NCI-H146 (cell line): Measurements from ENCODE around the gene GCNA.

ENCODE experiments used
- DNase-seq: peaks from one replicate; lab custom pipeline; 2025; lab: John Stamatoyannopoulos, UW

GCNA gene, protein sequence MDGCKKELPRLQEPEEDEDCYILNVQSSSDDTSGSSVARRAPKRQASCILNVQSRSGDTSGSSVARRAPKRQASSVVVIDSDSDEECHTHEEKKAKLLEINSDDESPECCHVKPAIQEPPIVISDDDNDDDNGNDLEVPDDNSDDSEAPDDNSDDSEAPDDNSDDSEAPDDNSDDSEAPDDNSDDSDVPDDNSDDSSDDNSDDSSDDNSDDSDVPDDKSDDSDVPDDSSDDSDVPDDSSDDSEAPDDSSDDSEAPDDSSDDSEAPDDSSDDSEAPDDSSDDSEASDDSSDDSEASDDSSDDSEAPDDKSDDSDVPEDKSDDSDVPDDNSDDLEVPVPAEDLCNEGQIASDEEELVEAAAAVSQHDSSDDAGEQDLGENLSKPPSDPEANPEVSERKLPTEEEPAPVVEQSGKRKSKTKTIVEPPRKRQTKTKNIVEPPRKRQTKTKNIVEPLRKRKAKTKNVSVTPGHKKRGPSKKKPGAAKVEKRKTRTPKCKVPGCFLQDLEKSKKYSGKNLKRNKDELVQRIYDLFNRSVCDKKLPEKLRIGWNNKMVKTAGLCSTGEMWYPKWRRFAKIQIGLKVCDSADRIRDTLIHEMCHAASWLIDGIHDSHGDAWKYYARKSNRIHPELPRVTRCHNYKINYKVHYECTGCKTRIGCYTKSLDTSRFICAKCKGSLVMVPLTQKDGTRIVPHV

GRCh38 chrX:71578253-71579135, at the start of gene GCNA:
Gene GCNA, plus strand, starts transcription at chrX:71578437. Its CDS starts 2,385 bp downstream, at chrX:71580822.
- no peak for DNase-seq

GRCh38 chrX:71532078-71532752, 46.0 kb upstream of the GCNA start:
- peak; percentile 46 for DNase-seq

DNA sequence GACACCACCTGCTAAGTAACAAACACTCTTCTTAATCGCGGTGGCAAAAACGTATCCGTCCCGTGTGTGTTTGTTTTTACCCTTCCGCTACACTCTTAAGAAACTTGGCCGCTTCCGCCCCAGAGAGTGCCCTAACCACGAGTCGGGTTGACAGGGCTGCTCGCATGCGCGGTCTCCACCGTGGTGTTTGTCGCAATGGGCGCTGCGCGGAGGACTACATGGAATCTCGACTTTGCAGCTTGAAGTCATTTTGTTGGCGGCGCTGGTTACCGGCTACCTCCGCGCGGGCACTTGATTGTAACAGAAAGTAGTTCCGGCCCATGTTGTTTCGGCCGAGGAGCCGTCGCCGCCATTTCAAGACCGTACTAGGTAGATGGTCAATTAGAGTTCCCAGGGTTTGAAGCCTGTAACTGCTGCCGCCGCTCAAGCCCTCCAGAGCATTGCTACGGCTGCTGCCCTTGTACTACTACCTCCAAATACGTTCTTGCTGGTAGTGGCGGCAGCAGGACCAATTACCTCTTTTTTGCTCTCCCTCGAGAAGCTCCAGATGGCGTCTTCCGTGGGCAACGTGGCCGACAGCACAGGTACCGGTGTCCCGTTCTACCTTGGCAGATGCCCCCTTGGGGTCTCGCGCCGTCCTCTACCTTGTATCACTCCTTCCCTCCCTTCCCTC, 45.3 kb upstream of the GCNA start, which contains the start of gene OGT:
TSS of gene OGT (plus strand) at position 352 of the 673 bp plus-strand sequence. CDS start at position 548, 196 bp downstream.
- DNase-seq, result peak; percentile 94

DNA sequence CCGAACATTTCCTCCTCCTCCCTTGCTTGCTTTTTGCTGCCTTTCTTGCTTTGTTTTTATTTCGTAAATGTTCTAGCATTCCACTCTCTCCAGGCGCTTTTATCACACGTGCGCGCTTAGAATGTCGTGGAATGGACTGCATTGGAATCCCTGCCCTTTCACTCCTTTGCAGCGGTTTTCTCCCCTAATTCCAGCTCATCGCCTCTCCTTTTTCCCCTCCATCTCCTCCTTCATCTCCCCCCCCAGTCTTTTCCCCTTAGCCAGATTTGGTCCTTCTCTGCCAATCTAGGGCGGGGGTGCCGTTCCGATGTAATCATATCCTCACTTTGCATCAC, 44.8 kb upstream of the GCNA start:
- DNase-seq, result no peak

DNA sequence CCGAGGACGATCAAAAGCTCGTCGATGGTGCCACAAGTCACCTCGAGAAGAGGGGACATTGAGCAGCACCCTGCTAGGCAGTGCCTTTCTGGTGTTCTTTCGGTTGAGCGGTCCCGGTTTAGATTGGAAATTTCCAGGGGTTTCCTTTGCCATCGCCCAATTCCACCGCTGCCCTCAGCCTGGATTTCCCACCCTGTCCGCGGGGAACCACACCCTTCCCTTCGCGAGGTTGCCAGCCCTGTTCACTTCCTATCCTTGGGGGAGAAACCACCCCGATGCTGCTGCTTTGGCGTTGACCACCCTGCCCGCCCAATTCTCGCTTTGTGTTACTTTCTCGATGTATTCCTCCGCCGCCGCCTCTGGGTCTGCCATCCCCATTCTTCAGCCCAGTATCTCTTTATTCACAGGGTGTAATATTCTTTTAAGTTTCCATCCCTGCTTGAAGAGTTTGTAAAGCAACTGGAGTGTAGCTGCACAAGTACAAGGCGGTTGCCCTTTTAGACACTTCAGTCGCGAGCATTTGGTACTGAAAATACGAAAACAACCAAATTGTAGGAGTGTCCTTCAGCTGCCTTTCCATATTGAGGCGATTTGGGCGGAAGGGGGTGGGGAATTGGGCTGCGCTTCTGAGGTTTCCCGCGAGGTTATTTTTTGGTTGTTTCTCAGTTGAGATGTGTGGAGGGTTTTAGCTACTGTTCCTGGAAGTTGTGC, 44.2 kb upstream of the GCNA start:
- DNase-seq, result peak; percentile 55

- DNase-seq, result no peak
Measured at GRCh38 chrX:71534773-71535544, 43.3 kb upstream of the GCNA start.

- DNase-seq, result no peak
Measured at GRCh38 chrX:71536285-71536684, 42.0 kb upstream of the GCNA start.

- DNase-seq, result no peak
Measured at GRCh38 chrX:71537743-71538142, 40.5 kb upstream of the GCNA start.

- no peak for DNase-seq
Measured at GRCh38 chrX:71540801-71541200, 37.4 kb upstream of the GCNA start.

- DNase-seq, result no peak
Measured at GRCh38 chrX:71541210-71542022, 36.8 kb upstream of the GCNA start.

DNA sequence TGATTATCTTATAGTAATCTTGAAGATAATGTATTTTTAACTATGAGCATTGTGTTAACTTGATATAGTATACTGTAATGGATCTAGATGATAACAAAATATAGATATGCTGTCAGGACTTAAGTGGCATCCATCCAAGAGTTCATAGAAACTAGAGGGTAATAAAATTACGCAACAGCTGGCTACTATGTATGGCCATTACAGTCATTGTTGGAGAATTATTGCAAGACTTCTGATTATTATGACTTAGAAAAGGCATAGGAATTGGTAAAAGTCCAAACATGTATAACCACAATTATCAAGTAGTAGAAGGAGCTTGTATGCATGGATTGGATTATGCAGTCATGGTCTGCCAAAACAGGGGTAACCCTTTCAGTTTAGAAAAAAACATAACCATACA, 35.8 kb upstream of the GCNA start:
- no peak for DNase-seq

- no peak for DNase-seq
Measured at GRCh38 chrX:71542825-71543224, 35.4 kb upstream of the GCNA start.

- peak; percentile 72 for DNase-seq
Measured at GRCh38 chrX:71543316-71543715, 34.9 kb upstream of the GCNA start.

DNA sequence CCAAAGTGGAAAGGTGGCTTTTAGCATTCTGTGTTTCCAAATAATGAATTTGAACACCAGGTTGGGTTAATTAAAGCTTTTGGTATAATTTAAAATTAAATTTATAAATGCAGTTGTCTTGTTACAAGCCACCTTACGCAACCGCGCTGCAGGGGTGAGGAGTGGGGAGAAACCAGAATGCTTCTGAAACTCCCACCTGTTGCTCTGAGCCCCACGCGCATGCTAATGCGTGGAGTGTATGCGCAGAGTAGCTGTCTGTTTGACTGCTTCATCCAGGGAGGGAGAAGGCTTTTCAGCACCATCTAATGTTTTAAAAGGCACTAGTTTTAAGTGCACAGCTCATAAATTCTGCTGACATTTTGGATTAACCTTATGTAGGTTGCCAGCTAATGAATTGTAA, 32.9 kb upstream of the GCNA start:
- peak; percentile 9 for DNase-seq

- no peak for DNase-seq
Measured at GRCh38 chrX:71546879-71547278, 31.4 kb upstream of the GCNA start.

GRCh38 chrX:71547339-71547738, 30.9 kb upstream of the GCNA start:
- no peak for DNase-seq

DNA sequence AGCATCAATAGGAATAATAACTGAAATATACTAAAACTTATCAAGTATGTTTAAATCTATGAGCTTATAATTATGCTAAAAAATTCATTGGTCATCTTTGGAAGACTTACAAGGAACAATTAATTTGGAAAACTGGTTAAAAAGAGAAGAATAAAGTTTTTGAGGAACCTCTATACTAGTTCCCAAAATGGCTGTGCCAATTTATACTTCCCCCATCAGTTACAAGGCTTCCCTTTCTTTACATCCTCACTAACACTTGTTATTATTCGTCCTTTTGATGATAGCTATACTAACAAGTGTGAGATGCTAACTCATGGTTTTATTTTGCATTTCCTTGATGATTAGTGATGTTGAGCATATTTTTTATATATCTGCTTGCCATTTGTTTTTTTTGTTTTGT, 28.3 kb upstream of the GCNA start:
- no peak for DNase-seq

DNA sequence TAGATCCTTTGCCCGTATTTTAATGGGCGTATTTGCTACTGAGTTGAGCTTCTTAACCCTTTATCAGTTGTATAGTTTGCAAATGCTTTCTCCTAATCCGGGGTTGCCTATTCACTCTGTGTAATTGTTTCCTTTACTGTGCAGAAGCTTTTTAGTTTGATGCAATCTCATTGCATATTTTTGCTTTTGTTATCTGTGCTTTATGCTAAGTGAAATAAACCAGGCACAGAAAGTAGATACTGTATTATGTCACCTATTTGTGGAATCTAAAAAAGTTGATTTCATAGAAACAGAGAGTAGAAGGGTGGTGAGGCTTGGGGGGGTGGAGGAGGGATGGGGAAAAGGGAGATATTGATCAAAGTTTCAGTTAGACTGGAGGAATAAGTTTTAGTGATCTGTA, 27.7 kb upstream of the GCNA start:
- no peak for DNase-seq

DNA sequence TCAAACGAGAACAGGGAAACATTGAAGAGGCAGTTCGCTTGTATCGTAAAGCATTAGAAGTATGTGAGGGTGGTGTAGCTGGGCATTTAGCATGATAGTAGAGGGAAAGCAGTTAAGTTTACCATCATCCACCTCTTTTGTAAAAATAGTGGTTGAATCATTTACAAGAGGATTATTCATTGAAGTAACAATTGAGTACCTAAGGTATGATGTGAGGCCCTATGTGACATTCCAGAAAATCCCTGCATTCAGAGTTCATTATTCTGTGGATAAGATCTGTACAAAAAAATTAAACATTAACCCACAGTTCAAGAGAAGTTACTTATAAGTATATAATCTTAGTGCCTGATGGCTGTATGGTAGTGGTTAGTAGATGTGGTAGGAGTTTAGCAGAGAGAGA, 22.2 kb upstream of the GCNA start:
- DNase-seq, result no peak
